ENCODE measurements around the gene CD46.

CD46 gene

DNA sequence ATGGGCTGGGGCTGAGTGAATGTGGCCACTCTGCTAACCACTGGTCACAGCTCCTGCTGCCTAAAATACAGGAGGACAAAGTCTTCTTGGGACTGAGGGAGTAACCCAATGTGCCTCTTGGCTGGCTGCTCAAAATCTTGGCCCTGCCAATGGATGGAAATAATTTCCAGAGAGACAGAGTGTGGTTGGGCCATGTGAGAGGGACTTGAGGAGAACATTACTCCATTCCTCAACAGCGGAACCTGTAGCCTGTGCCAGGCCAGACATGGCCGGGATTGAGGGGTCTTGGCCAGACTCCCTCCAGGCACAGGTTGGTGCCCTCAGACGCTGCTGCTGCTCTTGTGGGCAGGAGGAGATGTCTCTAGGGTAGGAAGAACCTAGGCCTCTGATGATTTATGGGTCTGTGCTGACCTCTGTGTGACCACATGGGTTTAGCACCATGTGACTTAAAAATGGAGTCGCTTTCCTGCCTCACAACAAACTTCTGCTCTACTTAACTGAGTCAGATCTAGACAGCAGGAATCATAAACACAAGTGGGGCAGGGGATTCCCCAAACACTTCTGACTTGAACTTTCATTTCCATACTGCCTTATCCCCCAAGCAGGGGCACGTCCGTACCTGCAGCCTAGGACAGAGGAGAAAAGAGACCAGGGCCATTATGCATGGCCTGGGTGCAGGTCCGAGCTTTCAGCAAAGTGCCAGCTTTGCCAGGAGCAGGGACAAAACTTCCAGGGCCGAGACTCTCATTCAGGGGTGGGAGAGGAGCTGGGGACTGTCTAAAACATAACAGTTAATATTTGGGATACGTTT, 79.9 kb downstream of the CD46 start:
- DNase-seq: no peak

DNA sequence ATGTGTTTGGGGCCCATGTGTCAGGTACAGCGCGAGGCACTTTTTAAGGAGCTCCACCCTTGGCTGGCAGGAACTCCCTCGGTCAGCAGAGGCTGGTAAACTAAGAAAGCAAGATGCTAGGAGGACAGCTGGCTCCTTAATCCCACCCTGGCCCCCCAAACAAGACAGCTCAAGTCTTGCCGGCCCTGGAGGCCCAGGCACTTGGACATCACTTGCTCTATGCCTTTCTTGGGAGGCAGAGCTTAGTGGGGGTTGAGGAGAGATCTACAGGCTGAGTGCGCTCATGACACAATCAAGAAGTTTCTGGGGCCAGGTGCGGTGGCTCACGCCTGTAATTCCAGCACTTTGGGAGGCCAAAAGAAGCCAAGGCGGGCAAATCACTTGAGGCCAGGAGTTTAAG, 80.9 kb downstream of the CD46 start:
- no peak for DNase-seq

DNA sequence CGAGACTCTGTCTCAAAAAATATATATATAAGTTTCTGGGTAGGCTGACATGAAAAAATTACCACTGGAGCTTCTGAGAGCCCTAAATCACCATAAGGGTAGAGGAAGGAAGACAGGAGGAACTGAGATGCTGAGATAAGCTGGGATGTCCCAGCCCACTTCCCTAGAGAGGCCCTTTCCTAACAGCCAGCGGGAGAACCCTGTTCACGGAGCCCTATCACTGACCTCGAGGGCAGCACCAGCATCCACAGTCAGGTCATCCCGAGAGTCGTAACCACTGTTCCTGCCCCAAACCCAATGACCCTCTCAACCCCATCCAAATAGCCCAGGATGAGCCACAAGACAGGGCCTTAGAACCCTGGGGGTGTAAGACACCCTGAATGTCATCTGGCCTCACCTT, 81.5 kb downstream of the CD46 start:
- DNase-seq: no peak

DNA sequence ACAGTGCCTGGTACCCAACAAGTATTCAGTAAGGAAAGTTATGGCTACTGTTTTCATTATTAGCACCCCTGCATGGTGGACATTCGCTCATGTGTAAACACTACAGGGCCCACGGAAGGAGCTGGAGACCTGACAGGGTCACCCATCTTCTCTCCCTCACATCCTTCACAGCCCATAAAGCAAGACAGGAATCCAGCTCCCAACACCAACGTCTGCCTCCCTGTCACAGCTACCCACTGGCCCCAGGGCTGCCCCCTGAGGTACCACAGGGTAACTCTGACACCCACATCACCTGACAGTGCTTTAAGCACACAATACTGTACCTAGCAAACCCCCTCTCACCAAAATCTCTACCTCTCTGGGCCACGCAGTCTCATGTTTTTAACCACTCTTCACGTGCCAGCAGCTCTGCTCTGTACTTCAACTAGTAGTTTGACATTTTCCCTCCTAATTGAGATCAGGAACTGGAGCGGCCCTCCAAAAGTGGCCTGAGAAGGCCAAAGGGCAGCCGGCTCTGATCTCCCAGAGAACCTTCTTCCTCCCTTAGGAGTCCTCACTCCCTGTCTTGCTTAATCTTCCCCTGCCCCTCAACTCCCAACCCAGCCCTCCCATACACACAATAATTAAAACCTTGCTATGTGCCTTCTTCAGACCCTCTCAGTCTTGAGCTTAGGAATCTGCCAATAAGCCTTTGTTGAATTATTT, 82.3 kb downstream of the CD46 start:
- no peak for DNase-seq

DNA sequence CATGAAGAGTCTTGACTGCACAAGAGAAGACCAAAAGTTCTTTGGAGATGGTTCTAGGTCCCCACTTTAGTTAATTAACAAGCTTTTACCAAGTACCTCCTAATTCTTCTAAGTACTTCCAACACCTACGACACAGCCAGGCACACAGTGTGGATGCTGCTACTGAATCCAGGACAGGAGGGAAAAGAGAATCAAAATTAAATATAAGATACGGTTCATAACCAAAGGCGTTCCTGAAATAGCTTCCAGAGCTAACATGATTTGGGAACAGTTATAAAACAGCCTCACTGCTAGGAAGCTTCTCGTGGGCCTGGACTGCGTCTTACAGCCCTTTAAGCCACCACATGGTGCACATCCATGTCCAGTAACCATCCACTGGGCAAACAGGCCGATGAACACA, 84.1 kb downstream of the CD46 start:
- DNase-seq: no peak

DNA sequence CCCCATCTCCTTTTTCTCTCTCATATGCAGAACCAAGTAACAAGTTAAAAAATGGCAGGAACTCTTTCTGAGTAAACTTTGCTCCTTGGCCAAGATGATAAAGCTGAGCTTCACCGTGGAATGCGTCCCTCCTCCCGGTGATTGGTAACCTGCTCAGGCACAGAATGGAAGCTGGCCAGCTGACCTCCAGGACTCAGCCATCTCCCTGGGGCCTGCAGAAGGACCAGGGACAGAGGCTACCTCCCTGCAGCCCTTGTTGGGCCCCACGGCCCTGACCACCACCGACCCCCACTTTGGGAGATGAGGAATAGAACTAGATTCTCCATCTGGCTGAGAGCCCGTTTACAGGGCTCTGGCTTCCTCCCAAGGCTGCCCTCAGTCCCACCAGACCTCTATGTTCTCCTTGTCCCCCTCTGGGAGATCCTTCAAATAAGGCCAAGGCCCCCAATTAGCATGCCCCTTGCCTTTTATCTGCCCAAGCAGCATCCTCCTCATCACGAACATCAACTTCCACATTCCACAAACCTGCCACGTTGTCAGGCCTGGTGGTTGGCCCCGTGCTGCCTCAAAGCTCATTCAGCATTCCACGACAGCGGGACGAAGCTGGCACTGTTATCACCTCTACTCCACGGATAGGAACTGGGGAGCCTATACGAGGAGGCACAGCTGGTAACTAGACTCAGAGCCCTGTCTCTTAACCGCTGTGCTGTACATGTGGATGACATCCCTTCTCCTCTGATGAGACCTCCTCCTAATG, 84.9 kb downstream of the CD46 start:
- no peak for DNase-seq

DNA sequence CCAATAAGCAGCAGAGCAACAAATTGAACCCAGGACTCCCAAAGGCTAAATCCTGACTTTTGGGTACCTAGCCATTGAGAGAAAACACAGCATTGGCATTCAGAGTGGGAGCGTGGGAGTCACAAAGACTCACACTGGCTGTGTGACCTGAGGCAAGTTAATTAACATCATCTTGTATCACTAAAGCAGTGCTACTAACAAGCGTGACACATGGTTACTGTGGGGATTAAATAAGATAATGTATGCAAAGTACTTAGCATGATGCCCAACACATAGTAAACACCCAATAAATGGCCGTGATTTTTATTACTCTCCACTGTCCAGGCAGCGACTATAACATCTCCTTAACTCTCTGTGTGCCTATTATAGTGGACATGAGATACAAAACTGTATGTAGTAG, 85.8 kb downstream of the CD46 start:
- no peak for DNase-seq

DNA sequence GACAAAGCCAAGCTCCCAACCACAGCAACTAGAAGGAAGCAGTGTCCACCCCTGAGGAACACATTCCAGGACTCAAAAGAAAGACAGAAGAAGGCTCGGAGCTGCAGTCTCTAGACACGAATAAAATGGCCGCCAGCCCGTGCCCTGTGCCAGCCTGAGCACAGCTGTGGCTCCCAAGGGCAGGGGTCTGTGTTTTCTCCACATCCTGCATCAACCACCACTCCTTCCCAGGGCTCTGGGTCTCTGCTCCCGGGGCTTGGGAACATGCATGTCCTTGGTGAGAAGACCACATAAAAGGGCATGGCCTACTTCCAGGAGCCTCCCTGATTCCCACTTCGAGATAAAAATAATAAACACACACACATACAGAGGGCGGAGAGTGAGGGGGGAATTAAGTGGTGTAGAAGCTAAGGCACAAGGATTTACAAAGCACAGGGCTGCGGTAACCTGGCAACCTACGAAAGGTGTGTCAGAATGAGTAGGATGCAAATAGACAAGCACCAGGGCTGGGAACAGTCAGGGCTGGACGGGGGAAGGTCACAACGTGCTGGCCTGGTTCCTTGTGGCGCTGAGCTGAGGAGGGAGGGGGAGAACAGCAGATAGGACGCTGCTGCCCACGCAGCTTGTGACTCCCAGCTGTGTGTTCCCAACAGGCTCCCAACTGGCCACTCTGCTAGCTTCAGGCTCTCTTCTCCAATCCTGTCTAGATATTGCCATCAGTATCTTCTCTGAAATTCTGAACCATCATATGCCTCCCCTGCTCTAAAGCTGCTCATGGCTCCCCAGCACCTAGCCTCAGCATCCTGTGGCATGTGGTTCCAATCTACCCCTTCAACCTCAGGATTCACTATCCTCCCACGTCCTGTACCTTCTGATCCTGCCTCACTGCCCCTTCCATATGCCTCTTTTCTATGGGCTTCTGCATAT, 86.6 kb downstream of the CD46 start:
- DNase-seq: no peak

DNA sequence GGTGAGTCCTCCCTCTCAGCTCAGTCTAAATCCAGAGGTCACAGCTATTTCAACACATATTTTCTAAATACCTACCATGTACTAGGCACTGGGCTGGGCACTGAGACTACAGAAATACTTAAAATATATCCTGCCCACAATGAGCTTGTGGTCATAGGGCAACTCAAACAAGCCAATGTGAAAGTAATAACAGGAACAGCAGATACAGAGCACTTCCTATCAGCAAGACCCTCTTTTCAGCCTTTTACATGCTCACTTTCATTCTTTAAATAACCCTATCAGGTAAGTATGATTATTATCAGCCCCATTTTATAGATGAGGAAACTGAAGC, 87.2 kb downstream of the CD46 start:
- DNase-seq: no peak

DNA sequence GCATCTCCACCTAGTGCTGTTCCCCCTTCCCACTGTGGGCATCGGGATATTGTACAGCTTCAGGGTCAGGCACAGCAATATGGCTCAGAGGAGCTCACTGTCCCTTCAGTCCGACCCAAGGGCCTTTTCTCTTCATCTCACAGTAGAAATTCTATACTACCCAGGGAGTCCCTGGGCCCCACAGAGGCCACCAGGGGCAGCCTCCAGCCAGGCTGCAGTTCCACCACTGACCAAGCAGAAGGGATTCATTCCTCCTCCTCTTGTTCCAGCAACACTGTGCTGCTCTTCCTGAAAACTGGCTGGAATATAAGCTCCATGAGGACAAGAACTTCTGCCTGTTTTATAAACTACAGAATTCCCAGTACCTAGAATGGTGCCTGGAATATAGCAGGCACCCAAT, 88.5 kb downstream of the CD46 start:
- DNase-seq: no peak

DNA sequence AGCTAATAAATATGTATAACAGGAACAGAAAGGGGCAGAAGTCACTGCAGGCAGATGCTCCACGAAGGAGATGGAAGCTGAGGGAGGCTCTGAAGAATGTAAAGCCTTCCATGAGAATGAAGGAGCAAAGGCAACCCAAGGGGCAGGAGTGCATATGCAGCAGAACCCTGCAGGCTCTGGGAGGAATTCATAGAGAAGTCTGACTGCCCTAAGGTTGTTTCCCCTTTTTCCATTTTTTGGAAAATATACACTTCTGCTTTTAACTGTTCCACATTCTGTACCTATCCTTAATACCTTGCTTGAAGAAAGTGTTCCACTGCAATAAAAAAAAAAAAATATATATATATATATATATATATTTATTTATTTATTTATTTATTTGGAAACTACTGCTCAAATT, 89.4 kb downstream of the CD46 start:
- DNase-seq: no peak

DNA sequence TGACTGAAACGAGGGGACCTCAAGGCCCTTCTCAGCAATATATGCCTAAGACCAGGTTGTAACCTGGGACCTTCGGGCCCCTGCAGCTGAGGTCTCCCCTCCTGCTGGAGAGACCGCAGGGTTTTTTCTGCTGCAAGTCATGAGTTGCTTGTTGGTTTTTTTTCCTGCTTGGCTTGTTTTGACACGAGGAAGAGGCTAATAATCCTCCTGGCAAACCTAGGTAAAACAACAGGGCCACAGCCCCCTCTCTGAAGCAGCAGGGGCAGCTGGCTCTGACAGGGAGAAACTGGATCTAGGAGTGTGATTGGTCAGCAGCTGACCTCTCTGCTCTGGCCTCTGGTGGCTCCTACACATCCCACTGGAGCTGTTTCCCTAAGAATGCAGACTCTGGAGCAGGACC, 90.0 kb downstream of the CD46 start:
- DNase-seq: no peak

DNA sequence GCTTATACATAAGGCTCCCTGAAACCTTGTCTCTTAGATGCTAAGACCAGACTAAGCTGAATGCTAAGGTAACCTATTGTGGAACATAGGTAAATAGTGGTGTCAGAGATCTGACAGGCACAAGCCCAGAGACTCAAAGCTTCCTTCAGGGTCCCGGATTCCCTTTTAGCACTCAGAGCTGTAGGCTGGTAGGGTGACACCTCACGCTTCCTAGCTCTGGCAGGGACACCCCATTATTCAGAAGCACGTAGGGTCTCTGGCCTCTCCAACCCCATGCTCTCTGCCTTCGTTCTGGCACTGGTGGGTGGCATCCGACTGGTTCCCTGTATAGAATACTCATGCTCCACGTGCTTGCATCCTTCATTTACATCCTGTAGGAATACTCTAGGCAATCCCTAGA, 90.7 kb downstream of the CD46 start:
- DNase-seq: no peak

DNA sequence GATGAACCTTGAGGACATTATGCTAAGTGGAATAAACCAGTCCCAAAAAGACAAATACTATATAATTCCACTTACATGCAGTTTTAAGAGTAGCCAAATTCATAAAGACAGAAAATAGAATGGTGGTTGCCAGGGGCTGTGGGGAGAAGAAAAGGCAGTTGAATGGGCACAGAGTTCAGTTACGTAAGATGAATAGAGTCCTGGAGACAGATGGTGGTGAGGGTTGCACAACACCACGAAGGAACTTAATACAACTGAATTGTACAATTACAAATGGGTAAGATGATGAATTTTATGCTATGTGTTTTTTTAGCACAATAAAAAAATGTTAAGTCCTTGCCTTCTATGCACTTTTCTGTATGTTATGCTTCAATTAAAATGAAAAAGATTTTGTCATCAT, 92.5 kb downstream of the CD46 start:
- DNase-seq: no peak

All from right forelimb (tissue), 1 donor.